NCI-H2107 treated with DMSO at 0.1 percent for 48 hours (cell line): Measurements from ENCODE around the gene ZNF121.

Source experiments
- DNase-seq: peaks from one replicate; lab custom pipeline; 2025; ENCODE audit not compliant: unreplicated experiment; lab: John Stamatoyannopoulos, UW

Gene ZNF121

GRCh38 chr19:9538183-9539058, 45.9 kb downstream of the ZNF121 start, which contains the start of gene ZNF426:
Gene ZNF426, minus strand, starts transcription at chr19:9538645. Its CDS starts 2,413 bp downstream, at chr19:9536232.
- peak; percentile 21 for DNase-seq

DNA sequence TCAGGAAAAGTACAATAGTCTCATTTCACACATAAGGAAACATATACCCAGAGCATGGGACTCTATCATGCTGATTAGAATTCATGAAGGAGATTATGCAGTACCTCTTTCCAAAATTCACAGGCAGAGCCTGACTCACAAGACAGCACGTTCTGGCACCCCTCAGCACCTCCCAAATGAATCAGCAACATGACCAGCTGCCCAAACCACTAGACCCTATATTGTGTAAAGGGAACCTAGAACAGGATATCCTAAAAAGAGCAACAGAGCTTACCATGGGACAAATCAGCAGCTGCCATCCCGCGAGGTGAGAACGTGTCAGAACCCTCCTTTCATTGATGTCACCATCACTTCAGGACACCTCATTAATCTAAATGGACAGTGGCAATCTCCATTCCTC, 48.4 kb downstream of the ZNF121 start:
- DNase-seq = no peak

- no peak for DNase-seq
Observed at GRCh38 chr19:9531933-9532332, 52.4 kb downstream of the ZNF121 start.

DNA sequence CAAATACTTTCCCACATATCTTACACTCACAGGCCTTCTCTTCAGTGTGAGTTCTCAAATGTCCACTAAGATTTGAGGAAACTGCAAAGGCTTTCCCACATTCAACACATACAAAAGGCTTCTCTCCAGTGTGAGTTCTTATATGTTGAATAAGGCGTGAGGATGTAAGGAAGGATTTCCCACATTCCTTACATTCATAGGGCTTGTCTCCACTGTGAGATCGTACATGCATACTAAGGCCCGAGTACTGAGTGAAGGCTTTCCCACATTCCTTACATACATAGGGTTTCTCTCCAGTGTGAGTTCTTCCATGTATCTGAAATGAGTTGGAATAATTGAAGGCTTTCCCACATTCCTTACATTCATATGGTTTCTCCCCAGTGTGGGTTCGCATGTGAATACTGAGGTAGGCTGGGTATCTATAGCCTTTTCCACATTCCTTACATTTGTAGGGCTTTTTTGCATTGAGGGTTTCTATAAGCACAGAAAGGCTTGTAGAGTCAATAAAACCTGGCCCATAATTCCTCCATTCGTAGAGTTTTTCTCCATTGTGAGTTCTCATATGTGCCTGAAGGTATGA, 55.5 kb downstream of the ZNF121 start:
- DNase-seq = no peak

- no peak for DNase-seq
Observed at GRCh38 chr19:9523885-9524474, 60.3 kb downstream of the ZNF121 start.
